LNCAP (cell line): ENCODE data around the gene GAPT.

Experiments used
- TF ChIP-seq, protein P1 (sequence below): fragments of 450-650 bp; IDR thresholded peaks from 2 replicates; pipeline ENCODE4 v1.5.1; 2017; ENCODE audit warnings: mild to moderate bottlenecking

GAPT gene

DNA sequence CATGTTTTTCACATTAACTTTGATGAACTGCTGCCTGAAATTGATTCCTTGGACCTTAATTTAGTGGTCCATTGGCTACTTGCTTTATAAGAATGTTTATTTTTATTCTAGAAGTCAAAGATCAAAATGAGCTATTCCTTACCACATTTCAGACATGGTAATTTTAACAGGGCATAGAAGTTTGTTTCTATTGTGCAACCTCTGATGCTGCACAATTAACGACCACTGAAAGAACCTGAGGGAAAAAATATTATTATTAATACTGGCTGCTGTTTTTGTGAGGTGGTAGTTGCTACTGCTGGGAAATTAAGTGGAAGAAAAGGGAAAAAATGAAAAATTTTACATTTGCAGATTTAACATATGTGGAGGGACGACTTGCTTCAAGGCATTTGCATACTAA is 53.7 kb downstream of the GAPT start:
- TF ChIP-seq, protein P1, sequence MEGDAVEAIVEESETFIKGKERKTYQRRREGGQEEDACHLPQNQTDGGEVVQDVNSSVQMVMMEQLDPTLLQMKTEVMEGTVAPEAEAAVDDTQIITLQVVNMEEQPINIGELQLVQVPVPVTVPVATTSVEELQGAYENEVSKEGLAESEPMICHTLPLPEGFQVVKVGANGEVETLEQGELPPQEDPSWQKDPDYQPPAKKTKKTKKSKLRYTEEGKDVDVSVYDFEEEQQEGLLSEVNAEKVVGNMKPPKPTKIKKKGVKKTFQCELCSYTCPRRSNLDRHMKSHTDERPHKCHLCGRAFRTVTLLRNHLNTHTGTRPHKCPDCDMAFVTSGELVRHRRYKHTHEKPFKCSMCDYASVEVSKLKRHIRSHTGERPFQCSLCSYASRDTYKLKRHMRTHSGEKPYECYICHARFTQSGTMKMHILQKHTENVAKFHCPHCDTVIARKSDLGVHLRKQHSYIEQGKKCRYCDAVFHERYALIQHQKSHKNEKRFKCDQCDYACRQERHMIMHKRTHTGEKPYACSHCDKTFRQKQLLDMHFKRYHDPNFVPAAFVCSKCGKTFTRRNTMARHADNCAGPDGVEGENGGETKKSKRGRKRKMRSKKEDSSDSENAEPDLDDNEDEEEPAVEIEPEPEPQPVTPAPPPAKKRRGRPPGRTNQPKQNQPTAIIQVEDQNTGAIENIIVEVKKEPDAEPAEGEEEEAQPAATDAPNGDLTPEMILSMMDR = no peak

DNA sequence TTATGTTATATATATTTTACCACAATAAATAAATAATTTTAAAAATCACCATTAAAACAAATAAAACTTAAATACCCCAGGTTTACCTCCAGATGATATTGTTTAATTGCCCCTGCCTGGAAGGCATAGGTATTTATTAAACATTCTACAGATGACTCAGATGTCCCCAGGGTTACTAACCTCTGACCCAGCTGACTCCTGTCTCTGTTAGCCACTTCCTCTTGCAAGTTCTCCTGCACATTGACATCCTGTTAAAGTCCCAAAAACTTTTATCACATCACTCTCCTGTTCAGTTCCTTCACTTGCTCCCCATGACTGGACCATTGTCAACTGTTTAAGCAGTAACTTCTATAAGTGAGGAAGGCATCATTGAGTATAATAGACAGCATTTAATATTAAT is 54.7 kb downstream of the GAPT start:
- TF ChIP-seq, protein P1 = no peak
